TTC549 (cell line): ENCODE results near the gene PSG2.
"Not testable (repeated sequence)": the region's sequence is repeated elsewhere in the genome, so short reads cannot be mapped to it uniquely, and the experiment has no call there.

ENCODE experiments used
- FAIRE-seq: peaks from 2 replicates; lab custom pipeline; 2012; peaks lifted over from hg19 to GRCh38; lab: Jason Lieb, UNC

Gene PSG2

GRCh38 chr19:43082601-43083000 lies at the start of gene PSG2:
Gene PSG2, minus strand, starts transcription at chr19:43082701. Its CDS starts 132 bp downstream, at chr19:43082569.
- FAIRE-seq = not testable (repeated sequence)

- not testable (repeated sequence) for FAIRE-seq
Observed at GRCh38 chr19:43131281-43131842, 48.9 kb upstream of the PSG2 start.

GRCh38 chr19:43129197-43129596 lies 46.7 kb upstream of the PSG2 start:
- not testable (repeated sequence) for FAIRE-seq

- not testable (repeated sequence) for FAIRE-seq
Observed at GRCh38 chr19:43127336-43127735, 44.8 kb upstream of the PSG2 start.

GRCh38 chr19:43126720-43127119 lies 44.2 kb upstream of the PSG2 start:
- FAIRE-seq = no peak

- no peak for FAIRE-seq
Observed at GRCh38 chr19:43124360-43124759, 41.9 kb upstream of the PSG2 start.

GRCh38 chr19:43120433-43121026 lies 38.0 kb upstream of the PSG2 start:
- not testable (repeated sequence) for FAIRE-seq

- FAIRE-seq = not testable (repeated sequence)
Observed at GRCh38 chr19:43119526-43119925, 37.0 kb upstream of the PSG2 start.

- not testable (repeated sequence) for FAIRE-seq
Observed at GRCh38 chr19:43116421-43116820, 33.9 kb upstream of the PSG2 start.

GRCh38 chr19:43115548-43115947 lies 33.0 kb upstream of the PSG2 start:
- not testable (repeated sequence) for FAIRE-seq

GRCh38 chr19:43115064-43115463 lies 32.6 kb upstream of the PSG2 start:
- not testable (repeated sequence) for FAIRE-seq

GRCh38 chr19:43114626-43115025 lies 32.1 kb upstream of the PSG2 start:
- not testable (repeated sequence) for FAIRE-seq

- not testable (repeated sequence) for FAIRE-seq
Observed at GRCh38 chr19:43107401-43107800, 24.9 kb upstream of the PSG2 start.

GRCh38 chr19:43105496-43105895 lies 23.0 kb upstream of the PSG2 start:
- no peak for FAIRE-seq

- not testable (repeated sequence) for FAIRE-seq
Observed at GRCh38 chr19:43104215-43104850, 21.8 kb upstream of the PSG2 start.

GRCh38 chr19:43101950-43102349 lies 19.4 kb upstream of the PSG2 start:
- FAIRE-seq = no peak

GRCh38 chr19:43098416-43098815 lies 15.9 kb upstream of the PSG2 start:
- not testable (repeated sequence) for FAIRE-seq

GRCh38 chr19:43087702-43088340 lies 5.3 kb upstream of the PSG2 start:
- not testable (repeated sequence) for FAIRE-seq

GRCh38 chr19:43085796-43086530 lies 3.5 kb upstream of the PSG2 start:
- FAIRE-seq = not testable (repeated sequence)

GRCh38 chr19:43084196-43084832 lies 1.8 kb upstream of the PSG2 start:
- FAIRE-seq = not testable (repeated sequence)

GRCh38 chr19:43083721-43084120 lies 1.2 kb upstream of the PSG2 start:
- FAIRE-seq = not testable (repeated sequence)

GRCh38 chr19:43078311-43078710 lies 4.2 kb downstream of the PSG2 start:
- no peak for FAIRE-seq
